CD14-positive monocyte (primary cell): ENCODE measurements around the gene MED17. TPM values are rescaled to one million over a fixed set of nuclear protein-coding genes. Genes with fewer than 3 reads are reported as not detected.

Source experiments
- DNase-seq, 3 donors: peaks; one replicate each; pipeline ENCODE4 v3.0.0-alpha.2; 2011 to 2022
- H2AFZ ChIP-seq: 2 replicates; pipeline ENCODE4 v1.6.0; 2012; ENCODE audit warnings: mild to moderate bottlenecking, low read depth, low read length, inconsistent platforms; ENCODE audit not compliant: insufficient read depth, poor library complexity, severe bottlenecking
- H3K27ac ChIP-seq, 2 donors: 1 replicate in 1 of 2; 2 replicates in 1 of 2; pipeline ENCODE4 v1.5.1; 2012 to 2013; ENCODE audit warnings: low read length in 2 of 2, control low read depth in 1 of 2, inconsistent platforms in 1 of 2, low read depth in 1 of 2, mild to moderate bottlenecking in 1 of 2
- H3K27me3 ChIP-seq, 2 donors: one replicate each; pipeline versions ENCODE4 v1.6.0 to v1.6.1; 2011 to 2013; ENCODE audit warnings: low read length in 2 of 2; ENCODE audit not compliant: control insufficient read depth in 2 of 2, insufficient read depth in 2 of 2
- H3K36me3 ChIP-seq, 2 donors: replicated peaks in 1 of 2; 1 replicate in 1 of 2; 2 replicates in 1 of 2; pipeline versions ENCODE4 v1.5.1 to v1.6.1; 2012 to 2013; ENCODE audit warnings: low read length in 2 of 2, control low read depth in 1 of 2, inconsistent platforms in 1 of 2, mild to moderate bottlenecking in 1 of 2; ENCODE audit not compliant: insufficient read depth in 2 of 2, control insufficient read depth in 1 of 2
- H3K4me1 ChIP-seq, 2 donors: 1 replicate in 1 of 2; 2 replicates in 1 of 2; pipeline versions ENCODE4 v1.5.1 to v1.6.1; 2012 to 2013; ENCODE audit warnings: low read length in 2 of 2, control low read depth in 1 of 2, inconsistent platforms in 1 of 2, mild to moderate bottlenecking in 1 of 2, moderate library complexity in 1 of 2; ENCODE audit not compliant: insufficient read depth in 2 of 2, control insufficient read depth in 1 of 2
- H3K4me2 ChIP-seq: replicated peaks from 2 replicates; pipeline ENCODE3; 2012; ENCODE audit warnings: low read length, moderate library complexity, mild to moderate bottlenecking; ENCODE audit not compliant: poor library complexity, severe bottlenecking; ENCODE audit errors: extremely low read depth
- H3K4me3 ChIP-seq, 3 experiments: fragments of 200-600 bp in 1 of 3; sonication (generic) in 1 of 3; replicated peaks in 1 of 3; 1 replicate in 2 of 3; 2 replicates in 1 of 3; pipeline ENCODE4 v1.5.1; 2011 to 2013; ENCODE audit warnings: low read length in 3 of 3, mild to moderate bottlenecking in 3 of 3, control low read depth in 2 of 3, low read depth in 2 of 3, inconsistent platforms in 1 of 3, moderate library complexity in 1 of 3
- H3K79me2 ChIP-seq: 2 replicates; pipeline ENCODE4 v1.6.0; 2012; ENCODE audit warnings: mild to moderate bottlenecking, control low read depth, inconsistent platforms, low read length, moderate library complexity; ENCODE audit not compliant: insufficient read depth
- H3K9ac ChIP-seq: 2 replicates; pipeline ENCODE4 v1.6.0; 2017; ENCODE audit warnings: low read length, mild to moderate bottlenecking; ENCODE audit not compliant: insufficient read depth, poor library complexity, severe bottlenecking
- H3K9me3 ChIP-seq, 2 donors: replicated peaks in 1 of 2; 1 replicate in 1 of 2; 2 replicates in 1 of 2; pipeline versions ENCODE4 v1.5.1 to v1.6.1; 2012 to 2013; ENCODE audit warnings: low read length in 2 of 2, control low read depth in 1 of 2; ENCODE audit not compliant: control insufficient read depth in 1 of 2, insufficient read depth in 1 of 2
- H4K20me1 ChIP-seq: 2 replicates; pipeline ENCODE4 v1.6.0; 2012; ENCODE audit warnings: mild to moderate bottlenecking, low read length, control low read depth, moderate library complexity; ENCODE audit not compliant: insufficient read depth
- H3K27ac Mint-ChIP-seq, 7 donors: one replicate each; pipeline ENCODE4 v1.8.0; 2020; ENCODE audit warnings: mild to moderate bottlenecking in 7 of 7, mixed read lengths in 7 of 7, moderate library complexity in 6 of 7, inconsistent platforms in 2 of 7
- H3K27me3 Mint-ChIP-seq, 3 donors: one replicate each; pipeline ENCODE4 v1.8.0; 2021 to 2022; ENCODE audit warnings: low read depth in 3 of 3, mild to moderate bottlenecking in 3 of 3, mixed read lengths in 3 of 3, moderate library complexity in 3 of 3, inconsistent platforms in 1 of 3
- H3K36me3 Mint-ChIP-seq, 2 donors: one replicate each; pipeline ENCODE4 v1.8.0; 2020; ENCODE audit warnings: mixed read lengths in 2 of 2, inconsistent platforms in 1 of 2, mild to moderate bottlenecking in 1 of 2
- H3K4me1 Mint-ChIP-seq: one replicate; pipeline ENCODE4 v1.8.0; 2020; ENCODE audit warnings: mild to moderate bottlenecking, mixed read lengths
- H3K4me3 Mint-ChIP-seq, 2 donors: one replicate each; pipeline ENCODE4 v1.8.0; 2020; ENCODE audit warnings: mild to moderate bottlenecking in 2 of 2, mixed read lengths in 2 of 2, moderate library complexity in 1 of 2
- H3K9me3 Mint-ChIP-seq, 7 donors: one replicate each; pipeline ENCODE4 v1.8.0; 2020 to 2022; ENCODE audit warnings: mixed read lengths in 7 of 7, mild to moderate bottlenecking in 6 of 7, moderate library complexity in 6 of 7, inconsistent platforms in 2 of 7
- CTCF ChIP-seq: fragments of 200-600 bp; IDR thresholded peaks from one replicate; pipeline ENCODE4 v1.8.0; 2022; ENCODE audit warnings: antibody characterized with exemption, mild to moderate bottlenecking
- WGBS: methylation state at CpG from one replicate; pipeline ENCODE4 v1.1.5; 2013; ENCODE audit warnings: missing lambda C conversion rate; ENCODE audit not compliant: insufficient coverage; 5-methylcytosine and 5-hydroxymethylcytosine counted together
- intact Hi-C, 2 donors: fragments of 100-400 bp; cut with micrococcal nuclease; formaldehyde crosslinking; loops; one replicate each; pipeline versions ENCODE4 v1.15.0 to v1.15.1; 2023
- polyA plus RNA-seq, 3 donors: library from polyadenylated mRNA; depleted of rRNA in 1 of 3; unstranded in 2 of 3; stranded (reverse) in 1 of 3; fragments of 300-500 nt in 2 of 3; fragments of >200 nt in 1 of 3; fragmentation: Illumina TruSeq in 2 of 3; gene quantifications; 1 replicate in 2 of 3; 2 replicates in 1 of 3; pipeline ENCODE4 v1.2.3, GENCODE V29; 2012 to 2021

MED17 gene
- polyA plus RNA-seq, 3 donors: 3.4 to 12.8 (median 4.4) TPM

- Mint-ChIP-seq H3K27me3 (peaks cover 0 to 2% (median 0%) of the 10 kb centered on the region in 3 donors), H3K27ac (no peak overlapping the region), H3K4me1 (no peaks in the 10 kb centered on the region), H3K4me3 (no peak overlapping the region), H3K9me3 (peaks cover 4 to 14% (median 5%) of the 10 kb centered on the region in 7 donors), H3K36me3 (peaks cover 19 to 23% of the 10 kb centered on the region in 2 donors)
- DNase-seq: no peak
- intact Hi-C loops: no loop called here
- no peak overlapping the region for H3K4me3 ChIP-seq
- peaks cover 13 to 37% of the 10 kb centered on the region in 2 donors for H3K36me3 ChIP-seq
- no peaks in the 10 kb centered on the region for H3K4me1 ChIP-seq
- H3K27ac ChIP-seq: no peak overlapping the region
- WGBS: 100% methylated on average over 1 of the region's 5 CpGs
- H3K9me3 ChIP-seq: peaks cover 4 to 5% of the 10 kb centered on the region in 2 donors
- TF ChIP-seq CTCF: no peak
- no peak overlapping the region for H3K9ac ChIP-seq
- no peak overlapping the region for H3K4me2 ChIP-seq
- H2AFZ ChIP-seq: no peak overlapping the region
- H3K27me3 ChIP-seq: no peaks in the 10 kb centered on the region
- no peaks in the 10 kb centered on the region for H3K79me2 ChIP-seq
- no peaks in the 10 kb centered on the region for H4K20me1 ChIP-seq
These were observed 17.6 kb upstream of the MED17 start for GRCh38 chr11:93766504-93766903.

- H3K9ac ChIP-seq: no peak overlapping the region
- H2AFZ ChIP-seq: no peak overlapping the region
- peaks cover 4 to 14% (median 5%) of the 10 kb centered on the region in 7 donors for H3K9me3 Mint-ChIP-seq
- peaks cover 9 to 33% of the 10 kb centered on the region in 2 donors for H3K36me3 ChIP-seq
- no peaks in the 10 kb centered on the region for H3K4me1 Mint-ChIP-seq
- H3K36me3 Mint-ChIP-seq: peaks cover 19 to 20% of the 10 kb centered on the region in 2 donors
- no peak overlapping the region for H3K27ac Mint-ChIP-seq
- DNase-seq: no peak
- no peak overlapping the region for H3K4me3 ChIP-seq
- H3K27me3 Mint-ChIP-seq: peaks cover 0 to 2% (median 0%) of the 10 kb centered on the region in 3 donors
- TF ChIP-seq CTCF: no peak
- H3K4me2 ChIP-seq: no peak overlapping the region
- H3K27ac ChIP-seq: no peak overlapping the region
- no peaks in the 10 kb centered on the region for H4K20me1 ChIP-seq
- H3K79me2 ChIP-seq: no peaks in the 10 kb centered on the region
- H3K9me3 ChIP-seq: peaks cover 4 to 6% of the 10 kb centered on the region in 2 donors
- H3K4me1 ChIP-seq: no peaks in the 10 kb centered on the region
- no peak overlapping the region for H3K4me3 Mint-ChIP-seq
- H3K27me3 ChIP-seq: no peaks in the 10 kb centered on the region
- intact Hi-C loops: no loop called here
- WGBS: no CpG with 5 or more reads among the region's 3 CpGs
These were observed 17.1 kb upstream of the MED17 start for GRCh38 chr11:93767018-93767417.
